ENCODE results near the gene PRIM2.
"Not testable (repeated sequence)": the region's sequence is repeated elsewhere in the genome, so short reads cannot be mapped to it uniquely, and the experiment has no call there.

The PRIM2 gene

DNA sequence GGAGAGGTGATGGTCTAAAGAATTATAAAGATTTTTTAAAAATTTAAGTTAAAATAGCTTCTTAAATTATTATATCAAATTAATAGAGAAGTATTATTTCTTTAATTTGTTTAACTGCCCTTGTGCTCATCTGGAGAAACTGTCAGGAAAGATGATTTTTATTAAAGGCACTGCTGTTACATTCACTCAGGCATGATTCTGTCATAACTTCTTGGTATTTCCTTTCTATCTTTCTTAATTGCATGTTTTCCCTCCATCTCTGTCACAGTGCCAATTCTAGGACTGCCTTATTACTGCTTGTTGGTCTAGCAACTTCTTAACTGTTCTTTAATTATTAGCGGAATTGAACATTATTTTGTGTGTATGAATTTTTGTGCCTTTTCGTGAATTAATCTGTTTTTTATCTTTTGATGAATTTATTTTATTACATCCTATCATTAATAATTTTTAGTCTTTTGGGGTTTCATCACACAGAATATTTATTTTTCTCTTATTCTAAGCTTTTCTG is 47.7 kb downstream of the PRIM2 start:
- DNase-seq (ENCODE audit: low read depth in 2 of 2): not testable (repeated sequence)

DNA sequence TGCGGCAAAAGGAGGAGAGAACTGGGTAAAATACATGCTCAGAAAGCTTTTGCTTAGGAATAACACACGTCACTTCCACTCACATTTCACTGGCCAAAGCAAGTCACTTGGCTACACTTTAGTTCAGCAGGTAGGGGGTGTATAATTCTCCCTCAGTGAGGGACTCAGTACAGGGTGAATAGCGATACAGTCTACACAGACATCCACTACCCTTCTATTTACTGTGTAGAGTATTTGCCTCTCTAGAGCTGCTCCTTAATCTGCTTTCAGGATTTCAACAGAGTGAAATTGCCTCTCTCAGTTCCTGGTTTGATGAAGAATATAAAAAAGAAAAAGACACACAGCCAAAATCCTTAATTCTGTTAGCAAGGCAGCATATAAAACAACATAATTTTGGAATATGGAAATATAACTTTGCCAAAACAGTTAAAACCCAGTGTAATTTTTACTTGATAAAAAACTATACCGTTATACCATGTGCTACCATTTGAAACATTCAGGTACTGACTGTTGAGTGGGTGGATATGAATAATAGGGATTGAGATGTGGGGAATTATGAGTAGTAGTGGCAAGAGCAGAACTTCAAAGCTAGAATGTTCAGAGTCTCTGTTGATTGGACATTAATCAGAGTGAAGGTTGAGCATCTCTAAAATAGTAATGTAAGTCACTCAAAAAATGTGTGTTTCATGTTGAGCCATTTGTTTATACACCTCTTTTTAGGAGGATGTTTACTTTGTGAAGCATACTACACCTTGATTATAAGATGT is 51.7 kb downstream of the PRIM2 start:
- DNase-seq (ENCODE audit: low read depth in 2 of 2): not testable (repeated sequence)

DNA sequence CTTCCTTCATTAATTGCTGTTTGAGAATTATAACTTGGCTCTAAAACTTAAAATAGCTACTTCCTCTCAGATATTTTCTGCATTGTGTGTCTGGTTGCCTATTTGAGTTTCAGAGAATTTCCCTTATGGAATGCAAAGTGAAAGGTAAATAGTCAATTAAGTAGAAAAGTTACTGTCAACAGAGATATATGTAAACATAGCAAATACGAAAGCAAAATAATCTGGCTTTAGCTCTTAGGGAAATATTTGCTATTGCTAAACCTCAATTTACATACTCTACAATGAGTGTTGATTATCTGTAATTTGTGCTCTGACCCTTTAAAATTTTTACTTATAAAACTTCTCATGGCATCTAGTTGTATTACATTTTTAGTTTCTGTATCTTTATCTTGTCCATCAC is 54.3 kb downstream of the PRIM2 start:
- DNase-seq (ENCODE audit: low read depth in 2 of 2): not testable (repeated sequence)

DNA sequence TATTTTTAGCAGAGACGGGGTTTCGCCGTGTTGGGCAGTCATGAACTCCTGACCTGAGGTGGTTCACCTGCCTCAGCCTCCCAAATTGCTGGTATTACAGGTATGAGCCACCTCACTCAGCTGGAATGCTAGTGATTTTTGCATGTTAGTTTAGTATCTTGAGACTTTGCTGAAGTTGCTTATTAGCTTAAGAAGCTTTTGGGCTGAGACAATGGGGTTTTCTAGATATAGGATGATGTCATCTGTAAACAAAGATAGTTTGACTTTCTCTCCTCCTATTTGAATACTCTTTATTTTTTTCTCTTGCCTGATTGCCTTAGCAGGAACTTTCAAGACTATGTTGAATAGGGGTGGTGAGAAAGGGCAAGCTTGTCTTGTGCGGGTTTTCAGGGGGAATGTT is 57.3 kb downstream of the PRIM2 start:
- DNase-seq (ENCODE audit: low read depth in 2 of 2): not testable (repeated sequence)

DNA sequence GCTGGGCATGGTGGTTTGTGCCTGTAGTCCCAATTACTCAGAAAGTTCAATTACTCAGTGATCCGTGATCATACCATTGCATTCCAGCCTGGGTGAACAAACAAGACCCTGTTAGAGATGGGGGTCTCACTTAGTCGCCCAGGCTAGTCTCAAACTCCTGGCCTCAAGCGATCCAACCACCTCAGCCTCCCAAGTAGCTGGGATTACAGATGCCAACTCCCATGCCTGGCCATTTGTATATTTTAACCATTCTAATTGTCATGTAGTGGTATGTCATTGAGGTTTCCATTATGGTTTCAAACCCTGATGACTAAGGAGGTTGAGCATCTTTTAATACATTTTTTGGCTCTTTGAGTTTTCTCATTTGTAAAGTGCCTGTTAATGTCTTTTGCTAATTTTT is 58.7 kb downstream of the PRIM2 start:
- DNase-seq (ENCODE audit: low read depth in 2 of 2): not testable (repeated sequence)

DNA sequence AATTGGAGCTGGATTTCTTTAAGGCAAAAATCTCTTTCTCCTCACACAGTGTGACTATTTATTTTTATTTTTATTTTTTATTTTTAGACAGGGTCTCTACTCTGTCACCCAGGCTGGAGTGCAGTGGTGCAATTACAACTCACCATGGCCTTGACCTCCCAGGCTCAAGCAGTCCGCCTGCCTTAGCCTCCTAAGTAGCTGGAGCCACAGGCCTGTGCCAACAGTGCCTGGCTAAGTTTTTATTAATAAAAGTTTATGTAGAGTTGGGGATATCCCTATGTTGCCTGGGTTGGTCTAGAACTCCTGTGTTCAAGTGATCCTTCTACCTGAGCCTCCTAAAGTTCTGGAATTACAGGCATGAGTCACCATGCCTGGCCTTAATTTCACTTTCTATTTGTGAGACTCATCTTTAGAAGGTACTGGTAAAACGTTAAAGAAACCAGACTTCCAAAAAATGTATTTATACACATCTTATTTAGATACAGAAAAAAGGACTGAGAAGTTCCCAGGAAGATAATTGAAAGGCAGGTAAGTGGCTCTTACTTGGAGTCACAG is 71.7 kb downstream of the PRIM2 start:
- not testable (repeated sequence) for DNase-seq (ENCODE audit: low read depth in 2 of 2)

DNA sequence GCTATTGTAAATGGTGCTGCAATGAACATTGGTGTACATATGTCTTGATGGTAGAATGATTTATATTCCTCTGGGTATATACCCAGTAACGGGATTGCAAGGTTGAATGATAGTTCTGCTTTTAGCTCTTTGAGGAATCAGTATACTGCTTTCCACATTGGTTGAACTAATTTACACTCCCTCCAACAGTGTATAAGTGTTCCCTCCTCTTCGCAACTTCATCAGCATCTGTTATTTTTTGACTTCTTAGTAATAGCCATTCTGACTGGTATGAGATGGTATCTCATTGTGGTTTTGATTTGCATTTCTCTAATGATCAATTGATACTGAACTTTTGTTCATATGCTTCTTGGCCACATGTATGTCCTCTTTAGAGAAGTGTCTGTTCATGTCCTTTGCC is 73.4 kb downstream of the PRIM2 start:
- DNase-seq (ENCODE audit: low read depth in 2 of 2): not testable (repeated sequence)

DNA sequence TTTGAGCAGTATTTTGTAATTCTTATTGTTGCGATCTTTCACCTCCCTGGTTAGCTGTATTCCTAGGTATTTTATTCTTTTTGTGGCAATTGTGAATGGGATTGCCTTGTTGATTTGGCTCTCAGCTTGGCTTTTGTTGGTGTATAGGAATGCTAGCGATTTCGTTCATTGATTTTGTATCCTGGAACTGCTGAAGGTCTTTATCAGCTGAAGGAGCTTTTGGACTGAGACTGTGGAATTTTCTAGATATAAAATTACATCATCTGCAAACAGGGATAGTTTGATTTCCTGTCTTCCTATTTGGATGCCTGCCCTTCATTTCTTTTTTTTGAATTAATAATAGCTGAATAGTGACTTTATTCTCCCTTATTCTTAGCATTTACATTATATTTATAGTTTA is 74.6 kb downstream of the PRIM2 start:
- not testable (repeated sequence) for DNase-seq (ENCODE audit: low read depth in 2 of 2)

DNA sequence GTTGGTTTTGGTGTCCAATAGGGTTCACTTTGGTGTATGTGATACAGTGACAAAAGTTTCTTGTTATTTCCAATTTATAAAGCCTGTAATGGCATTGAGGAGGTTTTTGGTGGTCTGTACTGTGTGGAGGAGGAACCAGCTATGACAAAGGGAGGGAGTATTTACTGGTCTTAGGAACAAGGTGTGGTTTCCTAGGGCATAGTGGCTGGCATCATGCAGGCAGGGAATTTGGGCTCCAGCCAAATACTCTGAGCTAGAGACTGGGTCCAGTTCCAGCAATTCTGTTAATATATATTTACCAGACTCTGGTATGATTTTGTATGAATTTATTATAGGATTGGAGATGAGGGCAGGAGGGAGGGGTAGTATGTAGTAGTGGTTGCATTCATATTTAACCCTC is 101.9 kb downstream of the PRIM2 start:
- not testable (repeated sequence) for DNase-seq (ENCODE audit: low read depth in 2 of 2)

DNA sequence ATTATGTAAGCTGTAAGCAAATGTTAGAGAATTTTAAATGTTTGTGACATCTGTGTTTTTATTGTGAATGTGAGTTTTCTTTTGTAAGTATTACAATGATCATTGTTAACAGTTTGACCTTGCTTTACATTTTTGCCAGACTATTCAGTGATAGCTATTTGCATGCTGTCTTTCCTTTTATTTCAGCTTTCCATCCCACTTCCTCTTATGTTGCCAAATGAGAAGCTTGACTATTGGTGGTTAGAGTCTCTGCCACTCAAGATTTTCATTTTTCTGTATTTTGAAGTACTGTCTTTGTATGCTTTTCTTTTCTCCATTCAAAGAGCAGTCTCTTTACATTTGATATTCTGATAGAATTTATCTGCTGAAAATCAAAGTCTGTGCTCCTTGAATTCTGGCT is 104.1 kb downstream of the PRIM2 start:
- no peak for DNase-seq (ENCODE audit: low read depth in 2 of 2)

DNA sequence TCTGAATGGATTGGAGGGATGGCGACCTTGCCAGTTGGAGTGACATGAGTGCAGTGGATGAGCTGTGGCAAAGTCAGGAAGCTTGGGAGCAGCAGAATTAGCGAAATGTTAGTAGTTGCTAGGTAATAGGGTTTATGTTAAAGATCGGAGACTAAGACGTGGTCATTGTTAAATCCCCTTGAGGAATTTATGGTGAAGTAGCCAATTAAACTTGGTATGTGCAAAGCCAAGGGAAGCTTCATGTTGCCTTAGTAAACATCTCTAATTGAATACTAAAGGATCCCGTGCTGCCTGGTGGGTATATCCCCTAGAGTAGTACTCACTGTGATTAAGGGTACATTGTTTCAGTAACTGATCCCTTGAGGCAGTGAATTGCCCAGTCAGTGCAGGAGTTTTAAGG is 106.0 kb downstream of the PRIM2 start:
- DNase-seq (ENCODE audit: low read depth in 2 of 2): no peak

DNA sequence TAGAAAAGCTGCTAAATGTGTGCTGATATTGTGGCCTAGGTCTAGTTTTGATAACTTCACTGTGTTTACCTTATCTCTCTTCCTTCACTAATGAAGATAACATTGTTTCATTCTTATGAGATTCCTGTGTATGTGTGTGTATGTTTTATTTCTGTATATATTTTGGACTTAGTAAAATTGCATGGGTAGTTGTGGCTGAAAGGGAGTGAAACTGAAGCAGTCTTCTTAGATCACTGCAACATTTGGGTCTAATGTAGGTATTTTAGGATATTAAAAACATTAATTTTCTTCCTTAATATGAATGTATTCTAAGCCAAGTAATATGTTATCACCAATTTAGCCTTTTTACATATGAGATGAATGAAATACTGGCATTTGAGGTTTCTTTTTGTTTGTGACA is 114.3 kb downstream of the PRIM2 start:
- not testable (repeated sequence) for DNase-seq (ENCODE audit: low read depth in 2 of 2)

DNA sequence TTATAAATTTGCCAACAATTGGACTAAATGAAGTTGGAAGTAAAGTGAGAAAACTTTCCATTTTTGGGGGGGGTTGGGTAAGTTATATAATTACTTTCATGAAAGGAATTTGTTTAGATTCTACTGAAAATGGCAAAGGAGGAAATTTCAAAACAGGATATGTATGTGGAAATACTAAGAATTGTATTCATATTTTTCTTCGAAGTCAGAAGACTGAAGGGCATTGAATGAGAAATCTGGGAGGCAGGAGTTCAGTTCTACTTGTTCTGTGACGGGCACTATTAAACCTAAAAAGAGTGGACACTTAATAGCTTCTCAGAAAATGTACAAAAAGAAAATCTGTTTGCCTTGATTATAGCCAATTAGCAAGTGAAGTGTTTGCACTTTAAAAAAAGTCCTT is 114.7 kb downstream of the PRIM2 start:
- no peak for DNase-seq (ENCODE audit: low read depth in 2 of 2)

DNA sequence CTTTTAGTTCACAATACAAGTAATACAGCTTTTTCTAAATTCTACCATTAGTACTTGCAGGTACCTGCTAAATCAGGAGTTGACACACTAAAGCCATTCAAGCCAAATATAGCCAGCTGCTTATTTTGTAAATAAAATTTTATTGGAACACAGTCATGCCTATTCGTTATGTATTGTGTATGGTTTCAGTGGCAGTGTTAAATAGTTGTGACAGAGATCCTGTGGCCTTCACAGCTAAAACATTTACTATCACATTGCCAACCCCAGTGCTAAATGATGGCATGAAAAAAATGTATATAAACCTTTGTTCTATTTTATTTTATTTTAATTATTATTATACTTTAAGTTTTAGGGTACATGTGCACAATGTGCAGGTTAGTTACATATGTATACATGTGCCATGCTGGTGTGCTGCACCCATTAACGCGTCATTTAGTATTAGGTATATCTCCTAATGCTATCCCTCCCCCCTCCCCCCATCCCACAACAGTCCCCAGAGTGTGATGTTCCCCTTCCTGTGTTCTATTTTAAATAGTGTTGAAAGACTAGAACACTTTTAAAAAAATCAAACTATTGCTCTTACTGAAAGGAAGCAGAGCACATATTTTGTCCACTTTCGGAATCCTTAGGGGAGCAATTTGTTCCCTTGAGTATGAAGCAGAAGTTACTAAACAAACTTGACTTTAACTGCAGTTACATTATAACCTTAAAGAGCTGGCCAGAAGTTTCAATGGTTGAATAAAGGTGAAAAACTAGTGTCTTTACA is 115.7 kb downstream of the PRIM2 start:
- no peak for DNase-seq (ENCODE audit: low read depth in 2 of 2)

DNA sequence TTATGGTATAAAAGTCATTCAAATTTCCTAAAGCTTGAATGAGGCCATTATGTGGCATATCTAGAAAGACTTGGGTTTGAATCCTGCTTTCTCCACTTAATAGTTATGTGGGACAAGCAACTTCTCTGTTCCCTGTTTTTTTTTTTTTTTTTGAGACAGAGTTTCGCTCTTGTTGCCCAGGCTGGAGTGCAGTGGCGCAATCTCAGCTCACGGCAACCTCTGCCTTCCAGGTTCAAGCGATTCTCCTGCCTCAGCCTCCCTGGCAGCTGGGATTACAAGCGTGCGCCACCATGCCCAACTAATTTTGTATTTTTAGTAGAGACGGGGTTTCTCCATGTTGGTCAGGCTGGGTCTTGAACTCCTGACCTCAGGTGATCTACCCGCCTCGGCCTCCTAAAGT is 116.4 kb downstream of the PRIM2 start:
- not testable (repeated sequence) for DNase-seq (ENCODE audit: low read depth in 2 of 2)

DNA sequence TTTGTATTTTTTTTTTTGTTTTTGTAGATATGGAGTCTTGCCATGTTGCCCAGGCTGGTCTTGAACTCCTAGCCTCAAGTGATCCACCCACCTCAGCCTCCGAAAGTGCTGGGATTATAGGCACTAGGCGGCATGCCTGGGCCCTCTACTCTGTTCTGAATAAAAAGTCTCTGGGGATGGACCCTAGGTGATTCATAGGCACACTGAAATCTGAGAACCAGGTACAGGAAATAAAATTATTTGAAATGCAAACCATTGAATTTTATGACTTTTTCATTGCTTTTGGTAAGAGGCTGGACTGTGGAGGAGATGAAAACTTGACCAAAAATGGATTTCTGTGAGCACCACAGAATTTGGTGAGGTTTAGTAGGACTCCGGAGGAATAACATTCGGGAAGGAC is 117.5 kb downstream of the PRIM2 start:
- DNase-seq (ENCODE audit: low read depth in 2 of 2): no peak

DNA sequence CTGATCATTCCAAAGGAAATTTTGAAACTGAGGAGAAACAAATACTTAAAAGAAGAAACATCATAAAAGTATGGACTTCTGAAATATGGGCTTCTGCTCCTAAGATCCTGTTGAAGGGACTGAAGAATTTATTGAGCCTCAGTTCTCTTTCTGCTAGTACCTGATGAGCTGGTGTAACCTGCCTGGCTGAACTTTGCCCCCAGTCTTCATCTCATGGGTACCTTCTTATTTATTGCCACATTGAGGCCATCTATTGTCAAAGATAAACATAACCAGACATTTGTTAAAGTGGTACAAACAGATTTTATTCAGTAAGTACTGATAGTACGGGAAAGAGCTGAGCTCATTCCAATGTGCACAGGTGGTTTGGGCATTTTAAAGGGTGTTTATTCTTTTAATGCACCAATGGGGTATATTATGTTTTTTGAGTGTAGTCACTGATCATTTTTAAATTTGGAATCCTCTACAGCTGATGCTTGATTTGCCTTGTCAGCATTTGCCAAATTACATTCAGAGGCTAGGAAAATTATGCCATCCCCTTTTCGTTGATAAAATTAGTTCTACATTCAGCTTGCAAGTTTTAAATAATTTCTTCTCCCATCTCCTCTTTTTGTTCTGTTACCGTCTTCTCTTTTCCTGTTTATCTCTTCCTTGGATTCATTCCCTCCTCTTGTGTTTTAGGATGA is 118.2 kb downstream of the PRIM2 start:
- DNase-seq (ENCODE audit: low read depth in 2 of 2): no peak

DNA sequence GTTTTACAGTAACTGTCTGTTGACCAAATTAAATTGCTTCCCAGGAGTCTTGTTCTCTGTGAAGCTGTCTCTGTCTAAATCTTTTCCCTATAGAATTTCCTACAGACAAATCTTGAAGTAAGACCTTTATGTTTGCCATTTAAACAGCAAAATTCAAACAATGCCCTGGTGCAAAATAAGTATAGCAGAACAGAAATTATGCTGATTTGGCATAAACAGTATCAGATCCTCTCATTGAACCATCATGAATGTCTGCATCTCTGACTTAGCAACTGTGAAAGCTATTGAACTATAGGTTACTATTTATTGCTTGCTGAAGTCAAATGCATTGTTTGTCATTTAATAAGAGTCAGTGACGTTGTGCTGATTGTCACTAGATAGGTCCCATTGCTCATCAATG is 123.3 kb downstream of the PRIM2 start:
- DNase-seq (ENCODE audit: low read depth in 2 of 2): not testable (repeated sequence)

DNA sequence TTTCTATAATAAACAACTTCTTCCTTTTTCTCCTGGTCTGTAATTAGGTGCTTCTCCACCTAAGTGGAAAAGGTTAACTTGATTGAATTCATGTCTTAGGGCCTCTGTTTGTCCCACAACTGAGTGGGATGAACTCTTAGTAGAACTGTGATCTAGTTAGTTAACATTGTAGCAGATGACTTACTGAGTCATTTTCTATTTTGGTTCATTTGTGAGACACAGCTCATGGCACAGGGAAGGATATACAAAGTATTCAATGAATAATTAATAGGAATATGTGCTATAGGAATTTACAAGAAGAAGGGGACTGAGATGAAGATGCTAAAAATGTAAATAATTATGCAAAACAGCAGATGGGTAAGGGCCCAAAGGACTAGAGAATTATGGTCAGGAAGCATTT is 124.7 kb downstream of the PRIM2 start:
- DNase-seq (ENCODE audit: low read depth in 2 of 2): not testable (repeated sequence)

DNA sequence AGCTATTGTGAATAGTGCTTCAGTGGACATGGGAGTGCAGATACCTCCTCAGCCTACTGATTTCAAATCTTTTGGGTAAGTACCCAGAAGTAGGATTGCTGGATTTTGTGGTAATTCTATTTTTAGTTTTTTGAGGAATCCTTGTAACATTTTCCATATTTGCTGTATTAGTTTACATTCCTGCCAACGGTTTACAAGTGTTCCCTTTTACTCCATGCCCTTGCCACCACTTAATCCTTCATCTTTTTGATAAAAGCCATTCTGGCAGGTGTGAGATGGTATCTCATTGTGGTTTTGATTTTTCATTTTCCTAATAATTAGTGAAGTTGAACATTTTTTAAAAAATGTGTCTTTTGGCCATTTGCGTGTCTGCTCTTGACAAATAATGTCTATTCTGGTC is 125.8 kb downstream of the PRIM2 start:
- not testable (repeated sequence) for DNase-seq (ENCODE audit: low read depth in 2 of 2)

DNA sequence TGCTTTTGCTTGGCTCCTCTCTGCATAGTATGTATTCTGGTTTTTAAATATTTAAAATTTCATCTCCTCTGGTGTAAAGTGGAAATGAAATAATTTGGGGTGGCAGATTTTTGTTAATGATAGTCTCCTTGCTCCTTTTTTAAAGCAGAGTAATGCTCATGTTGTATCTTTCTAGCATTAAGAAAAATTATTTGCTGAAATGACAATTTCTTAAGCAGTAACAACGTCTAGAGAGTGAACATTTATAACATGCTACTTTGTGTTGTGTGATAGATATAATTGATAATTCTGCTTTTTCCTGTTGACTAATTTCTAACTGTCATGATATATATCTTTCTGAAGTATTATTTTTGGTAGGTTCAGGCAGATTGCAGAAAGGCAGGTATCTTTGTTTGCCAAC is 127.4 kb downstream of the PRIM2 start:
- DNase-seq (ENCODE audit: low read depth in 2 of 2): not testable (repeated sequence)

DNA sequence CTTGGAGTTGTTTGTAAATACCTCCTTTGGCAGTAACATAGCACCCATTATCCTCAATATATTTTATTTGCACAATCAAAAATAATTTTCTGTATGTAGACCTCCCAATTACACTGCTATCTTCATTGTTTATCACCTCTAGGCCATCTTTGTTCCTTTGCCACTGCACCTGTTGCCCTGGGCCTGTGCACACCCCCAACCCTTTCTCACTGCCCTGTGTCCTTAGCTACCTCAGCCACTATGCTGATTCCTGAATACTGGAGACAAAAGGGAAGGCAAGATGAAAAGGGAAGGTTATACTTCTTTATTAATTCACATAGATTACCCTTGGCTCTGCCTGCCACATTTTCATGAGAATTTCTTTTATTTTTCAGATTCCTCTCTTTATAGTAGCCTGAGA is 127.9 kb downstream of the PRIM2 start:
- not testable (repeated sequence) for DNase-seq (ENCODE audit: low read depth in 2 of 2)
